A549 (cell line): ENCODE data around the gene FERD3L.

Source experiments
- EHMT2 ChIP-seq: fragments of 200-600 bp; sonication (generic); IDR thresholded peaks from 2 replicates; pipeline ENCODE4 v1.6.1; 2016; ENCODE audit warnings: antibody characterized with exemption, low read depth, mild to moderate bottlenecking, moderate library complexity
- POLR2A ChIP-seq: IDR thresholded peaks from 2 replicates; pipeline ENCODE4 v1.6.1; 2012; ENCODE audit warnings: mild to moderate bottlenecking, low read length
- TF ChIP-seq, protein P1 (sequence below): fragments of >200 bp; sonication (Bioruptor Twin); formaldehyde crosslinking; IDR thresholded peaks from 3 replicates; pipeline ENCODE4 v1.5.1; 2016

DNA sequence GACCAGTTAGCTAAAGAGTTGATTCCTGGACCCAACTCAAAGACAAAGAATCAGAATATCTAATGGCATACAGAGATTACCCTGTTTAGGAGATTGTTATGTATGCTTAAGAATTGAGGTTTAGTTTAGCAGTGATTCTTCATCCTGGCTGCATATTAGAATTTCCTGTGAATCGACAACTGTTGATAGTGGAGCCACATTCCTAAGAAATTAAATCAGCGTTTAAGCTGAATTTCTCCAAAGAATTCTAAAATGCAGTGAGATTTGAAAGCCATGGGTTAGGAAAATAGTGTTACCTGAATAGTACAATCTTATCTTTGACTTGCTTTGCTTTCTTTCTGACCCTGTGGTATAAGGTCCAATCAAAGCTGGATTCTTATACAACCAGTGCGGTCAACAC is 16.4 kb upstream of the FERD3L start:
- TF ChIP-seq EHMT2 (no peak), POLR2A (no peak)
- TF ChIP-seq, protein P1, sequence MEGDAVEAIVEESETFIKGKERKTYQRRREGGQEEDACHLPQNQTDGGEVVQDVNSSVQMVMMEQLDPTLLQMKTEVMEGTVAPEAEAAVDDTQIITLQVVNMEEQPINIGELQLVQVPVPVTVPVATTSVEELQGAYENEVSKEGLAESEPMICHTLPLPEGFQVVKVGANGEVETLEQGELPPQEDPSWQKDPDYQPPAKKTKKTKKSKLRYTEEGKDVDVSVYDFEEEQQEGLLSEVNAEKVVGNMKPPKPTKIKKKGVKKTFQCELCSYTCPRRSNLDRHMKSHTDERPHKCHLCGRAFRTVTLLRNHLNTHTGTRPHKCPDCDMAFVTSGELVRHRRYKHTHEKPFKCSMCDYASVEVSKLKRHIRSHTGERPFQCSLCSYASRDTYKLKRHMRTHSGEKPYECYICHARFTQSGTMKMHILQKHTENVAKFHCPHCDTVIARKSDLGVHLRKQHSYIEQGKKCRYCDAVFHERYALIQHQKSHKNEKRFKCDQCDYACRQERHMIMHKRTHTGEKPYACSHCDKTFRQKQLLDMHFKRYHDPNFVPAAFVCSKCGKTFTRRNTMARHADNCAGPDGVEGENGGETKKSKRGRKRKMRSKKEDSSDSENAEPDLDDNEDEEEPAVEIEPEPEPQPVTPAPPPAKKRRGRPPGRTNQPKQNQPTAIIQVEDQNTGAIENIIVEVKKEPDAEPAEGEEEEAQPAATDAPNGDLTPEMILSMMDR: no peak
